Neural progenitor cell (in vitro differentiated cells): ENCODE results near the gene TMEM30B.
"Not testable (repeated sequence)": the region's sequence is repeated elsewhere in the genome, so short reads cannot be mapped to it uniquely, and the experiment has no call there.

ENCODE experiments used
- CTCF ChIP-seq: fragments of 200-600 bp; sonication (generic); IDR thresholded peaks from 2 replicates; pipeline ENCODE4 v1.5.1; 2017; ENCODE audit warnings: antibody characterized with exemption, mild to moderate bottlenecking
- EZH2 ChIP-seq: fragments of 200-600 bp; sonication (generic); IDR thresholded peaks from 2 replicates; pipeline ENCODE4 v1.6.1; 2017; ENCODE audit warnings: antibody characterized with exemption, mild to moderate bottlenecking, moderate library complexity
- EZH2phosphoT487 ChIP-seq: fragments of 200-600 bp; sonication (generic); IDR thresholded peaks from 2 replicates; pipeline ENCODE4 v1.6.1; 2017; ENCODE audit warnings: antibody characterized with exemption

- not testable (repeated sequence) for TF ChIP-seq EZH2phosphoT487, CTCF, EZH2
Observed at GRCh38 chr14:61239285-61239684, 41.9 kb downstream of the TMEM30B start.
